Cardiac ventricle fibroblast (primary cell): ENCODE data around the gene TGFB2. TPM values are rescaled to one million over a fixed set of nuclear protein-coding genes. Genes with fewer than 3 reads are reported as not detected.

Source experiments
- total RNA-seq: library from RNA; depleted of rRNA; stranded (reverse); fragments of >200 nt; gene quantifications from 2 replicates; pipeline ENCODE4 v1.2.3, GENCODE V29; 2015

TGFB2 gene
- 2.1 and 6.9 TPM in 2 replicates for total RNA-seq

GRCh38 chr1:218344814-218345672 is at the start of gene TGFB2:
Gene TGFB2, plus strand, starts transcription at chr1:218345336. Its CDS starts 1,366 bp downstream, at chr1:218346702.

Other genes with a start within 250 kb of the TGFB2 start
- gene RRP15, start 60.0 kb upstream of the TGFB2 start, total RNA-seq, result 2.0 and 2.1 TPM in 2 replicates